ENCODE data around the gene OR10H3. TPM values are rescaled to one million over a fixed set of nuclear protein-coding genes. Genes with fewer than 3 reads are reported as not detected.

Gene OR10H3
- total and polyA plus RNA-seq, 2 of the 8 experiments (the other 6 are each of a cell fraction or from before 2014, with no cell fraction given) = not detected

DNA sequence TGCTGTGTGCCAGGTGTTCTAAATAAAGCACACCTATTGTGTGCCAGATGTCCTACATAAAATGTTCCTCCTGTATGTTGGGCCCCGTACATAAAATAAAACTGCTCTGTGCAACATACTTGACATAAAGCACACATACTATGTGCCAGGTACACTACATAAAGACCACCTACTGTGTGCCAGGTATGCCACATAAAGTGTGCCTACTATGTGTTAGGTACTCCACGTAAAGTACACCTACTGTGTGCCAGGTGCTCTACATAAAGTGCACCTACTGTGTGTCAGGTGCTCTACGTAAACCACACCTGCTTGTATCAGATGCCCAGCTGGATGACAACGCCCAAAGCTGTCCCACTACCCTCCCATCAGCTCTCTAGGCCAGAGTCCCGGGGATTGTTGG, 43.9 kb downstream of the OR10H3 start (continued):
- TF ChIP-seq TAF1 (IDR thresholded peaks at IDR 0.05; ENCODE audit: low read depth, low read length) = no peak
- no peak for TF ChIP-seq JUND (IDR thresholded peaks at IDR 0.05; ENCODE audit: low read length)
- TF ChIP-seq NANOG (IDR thresholded peaks at IDR 0.05; ENCODE audit: insufficient read depth, low read depth, low read length, poor library complexity, severe bottlenecking) = no peak
- no peak for TF ChIP-seq EGR1 (IDR thresholded peaks at IDR 0.05; ENCODE audit: borderline replicate concordance, low read depth, low read length)
- no peak for TF ChIP-seq RXRA (IDR thresholded peaks at IDR 0.05; ENCODE audit: insufficient read depth, low read depth, low read length)
- TF ChIP-seq CBX8 (IDR thresholded peaks at IDR 0.05; ENCODE audit: borderline replicate concordance, low read depth, low read length) = no peak
